RWPE1 (cell line): ENCODE measurements around the gene SLTM.

Experiments used
- CTCF ChIA-PET: fragments of 350-600 bp; sonication (Branson Sonifier 250); formaldehyde crosslinking; extraction: SDS; loops from one replicate; lab custom pipeline; 2021; lab: Yijun Ruan, JAX
- POLR2A ChIA-PET: fragments of 400-600 bp; formaldehyde crosslinking; extraction: SDS; loops from one replicate; lab custom pipeline; 2020; ENCODE audit warnings: antibody characterized with exemption; ENCODE audit not compliant: low non-redundant PET; lab: Yijun Ruan, JAX
- DNase-seq: peaks from one replicate; pipeline ENCODE4 v3.0.0; 2012; ENCODE audit warnings: low spot score
- H3K27ac ChIP-seq: fragments of 450-650 bp; 2 replicates; pipeline ENCODE4 v1.5.1; 2017
- TF ChIP-seq, protein P1 (sequence below): fragments of 450-650 bp; conservative IDR thresholded peaks from 2 replicates; pipeline ENCODE4 v1.5.1; 2017; ENCODE audit warnings: low read depth, mild to moderate bottlenecking

Gene SLTM

GRCh38 chr15:58966698-58967097 is 33.2 kb upstream of the SLTM start:
- TF ChIP-seq, protein P1, sequence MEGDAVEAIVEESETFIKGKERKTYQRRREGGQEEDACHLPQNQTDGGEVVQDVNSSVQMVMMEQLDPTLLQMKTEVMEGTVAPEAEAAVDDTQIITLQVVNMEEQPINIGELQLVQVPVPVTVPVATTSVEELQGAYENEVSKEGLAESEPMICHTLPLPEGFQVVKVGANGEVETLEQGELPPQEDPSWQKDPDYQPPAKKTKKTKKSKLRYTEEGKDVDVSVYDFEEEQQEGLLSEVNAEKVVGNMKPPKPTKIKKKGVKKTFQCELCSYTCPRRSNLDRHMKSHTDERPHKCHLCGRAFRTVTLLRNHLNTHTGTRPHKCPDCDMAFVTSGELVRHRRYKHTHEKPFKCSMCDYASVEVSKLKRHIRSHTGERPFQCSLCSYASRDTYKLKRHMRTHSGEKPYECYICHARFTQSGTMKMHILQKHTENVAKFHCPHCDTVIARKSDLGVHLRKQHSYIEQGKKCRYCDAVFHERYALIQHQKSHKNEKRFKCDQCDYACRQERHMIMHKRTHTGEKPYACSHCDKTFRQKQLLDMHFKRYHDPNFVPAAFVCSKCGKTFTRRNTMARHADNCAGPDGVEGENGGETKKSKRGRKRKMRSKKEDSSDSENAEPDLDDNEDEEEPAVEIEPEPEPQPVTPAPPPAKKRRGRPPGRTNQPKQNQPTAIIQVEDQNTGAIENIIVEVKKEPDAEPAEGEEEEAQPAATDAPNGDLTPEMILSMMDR: no peak
- CTCF ChIA-PET: no interaction called here

DNA sequence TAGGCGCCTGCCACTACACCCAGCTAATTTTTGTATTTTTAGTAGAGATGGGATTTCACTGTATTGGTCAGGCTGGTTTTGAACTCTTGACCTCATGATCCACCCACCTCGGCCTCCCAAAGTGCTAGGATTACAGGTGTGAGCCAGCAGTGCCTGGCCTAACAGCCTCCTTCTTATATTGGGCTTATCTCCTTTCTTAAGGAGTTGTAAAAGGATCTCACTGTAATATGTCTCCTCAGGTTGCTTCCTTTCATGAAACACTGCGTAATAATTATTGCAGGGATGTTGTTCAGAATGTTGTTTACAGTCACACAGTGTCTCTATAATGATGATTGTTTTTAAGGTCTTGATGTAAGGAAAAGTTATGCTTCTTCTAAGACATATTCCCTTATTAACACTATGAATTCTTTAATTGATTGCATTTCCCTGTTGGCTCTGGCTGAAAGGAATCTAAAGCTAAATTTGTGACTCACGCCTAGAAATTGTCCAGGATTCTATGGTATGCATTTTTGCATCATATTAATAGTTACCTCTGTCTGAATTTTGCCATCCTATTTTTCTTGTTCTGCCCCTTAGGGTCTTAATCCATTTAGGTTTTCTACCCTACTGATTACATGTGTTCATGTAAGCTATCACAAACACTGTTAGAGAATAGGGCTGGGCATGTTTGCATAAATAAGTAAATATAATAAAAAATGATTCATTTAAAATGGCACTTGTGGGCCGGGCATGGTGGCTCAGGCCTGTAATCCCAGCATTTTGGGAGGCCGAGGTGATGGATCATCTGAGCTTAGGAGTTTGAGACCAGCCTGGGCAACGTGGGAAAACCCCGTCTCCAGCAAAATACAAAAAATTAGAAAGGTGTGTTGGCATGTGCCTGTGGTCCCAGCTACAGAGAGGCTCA is 29.4 kb upstream of the SLTM start:
- CTCF ChIA-PET: interaction anchor here (0.6 to 1.2 kb wide), 2 partner anchors 229 to 570 kb away, joined by 3 read pairs; no protein-coding TSS in a partner anchor
- TF ChIP-seq, protein P1: no peak
- POLR2A ChIA-PET: interaction anchor here (0.5 kb wide), 1 partner anchor 33 kb away, joined by 5 read pairs; no protein-coding TSS in a partner anchor
- no peak overlapping the region for H3K27ac ChIP-seq
- peak; percentile 42 for DNase-seq

More at GRCh38 chr15:58966698-58967097, 33.2 kb upstream of the SLTM start:
- POLR2A ChIA-PET: no interaction called here
- H3K27ac ChIP-seq: no peak overlapping the region
- DNase-seq: no peak

GRCh38 chr15:58962136-58962535 is 28.7 kb upstream of the SLTM start:
- CTCF ChIA-PET: interaction anchor here (1.0 kb wide), 1 partner anchor 18 kb away, joined by 6 read pairs; no protein-coding TSS in a partner anchor
- H3K27ac ChIP-seq: no peak overlapping the region
- POLR2A ChIA-PET: no interaction called here
- TF ChIP-seq, protein P1: no peak
- DNase-seq: no peak

- ChIA-PET POLR2A (no interaction called here), CTCF (interaction anchor here (0.9 kb wide), 1 partner anchor 32 kb away, joined by 3 read pairs; no protein-coding TSS in a partner anchor)
- TF ChIP-seq, protein P1: no peak
- no peak overlapping the region for H3K27ac ChIP-seq
- DNase-seq: no peak
These were observed 25.3 kb upstream of the SLTM start for GRCh38 chr15:58958811-58959210.

GRCh38 chr15:58957101-58957973 is 23.9 kb upstream of the SLTM start:
- POLR2A ChIA-PET: no interaction called here
- H3K27ac ChIP-seq: no peak overlapping the region
- TF ChIP-seq, protein P1: peak; percentile 91
- CTCF ChIA-PET: interaction anchor here (0.6 to 0.8 kb wide), 8 partner anchors 29 to 729 kb away, joined by 3 to 5 read pairs (median 3); partner anchors contain the start of gene RNF111
- DNase-seq: peak; percentile 58

DNA sequence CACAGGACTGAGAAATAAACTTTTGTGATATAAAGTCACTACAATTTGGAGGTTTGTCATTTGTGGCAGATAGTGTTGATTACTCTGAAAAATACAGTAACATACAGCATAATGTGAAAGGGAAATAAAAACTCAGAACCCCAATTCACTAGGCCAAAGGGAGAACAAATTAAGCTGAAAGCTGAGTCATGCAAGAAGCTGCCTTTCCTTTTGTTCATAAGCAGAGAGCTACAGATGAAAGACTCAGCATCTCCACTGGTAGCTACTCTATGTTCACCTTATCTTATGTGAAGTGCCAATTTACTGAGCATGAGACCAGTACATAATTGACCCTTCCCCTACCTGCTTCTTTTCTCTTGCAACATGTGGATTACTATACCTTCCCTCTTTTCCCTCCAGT is 19.3 kb upstream of the SLTM start:
- DNase-seq: no peak
- no peak overlapping the region for H3K27ac ChIP-seq
- ChIA-PET POLR2A (no interaction called here), CTCF (interaction anchor here (0.7 kb wide), 1 partner anchor 28 kb away, joined by 3 read pairs; no protein-coding TSS in a partner anchor)
- TF ChIP-seq, protein P1: no peak
